WTC11 (cell line): ENCODE data around the gene ARHGAP6. TPM values are rescaled to one million over a fixed set of nuclear protein-coding genes. Genes with fewer than 3 reads are reported as not detected.
A peak's percentile ranks its signal among the peaks of the same experiment; 100 is the strongest.

Source experiments
- ATAC-seq: fragments of 200-7000 bp; cut with Tn5 transposase; 2 replicates; pipeline ENCODE4 v1.10.0; 2021; ENCODE audit warnings: mild to moderate bottlenecking, moderate library complexity
- CTCF ChIA-PET: fragments of 300-600 bp; sonication (Branson Sonifier 250); formaldehyde crosslinking; loops from one replicate; lab custom pipeline; 2021; ENCODE audit warnings: antibody characterized with exemption; lab: Charles Lee
- POLR2A ChIA-PET: fragments of 350-600 bp; sonication (Branson Sonifier 250); formaldehyde crosslinking; loops from one replicate; lab custom pipeline; 2021; ENCODE audit warnings: antibody characterized with exemption; lab: Charles Lee
- DNase-seq: peaks from one replicate; pipeline ENCODE4 v3.0.0; 2021; ENCODE audit warnings: low spot score
- H3K27ac Mint-ChIP-seq: 2 replicates; pipeline ENCODE4 v1.8.0; 2021; ENCODE audit warnings: mixed read lengths
- H3K27me3 Mint-ChIP-seq: 2 replicates; pipeline ENCODE4 v1.8.0; 2021; ENCODE audit warnings: low read depth, mild to moderate bottlenecking, moderate library complexity, mixed read lengths
- H3K36me3 Mint-ChIP-seq: 2 replicates; pipeline ENCODE4 v1.8.0; 2021; ENCODE audit warnings: mixed read lengths
- H3K4me1 Mint-ChIP-seq: 2 replicates; pipeline ENCODE4 v1.8.0; 2022; ENCODE audit warnings: mixed read lengths
- H3K4me3 Mint-ChIP-seq: 2 replicates; pipeline ENCODE4 v1.8.0; 2021; ENCODE audit warnings: mild to moderate bottlenecking, moderate library complexity, mixed read lengths
- H3K9me3 Mint-ChIP-seq: 2 replicates; pipeline ENCODE4 v1.8.0; 2021; ENCODE audit warnings: mixed read lengths
- ATF1 ChIP-seq: sonication (generic); formaldehyde crosslinking; IDR thresholded peaks from 2 replicates; pipeline ENCODE4 v1.8.1; 2023; ENCODE audit warnings: mild to moderate bottlenecking, moderate library complexity, missing genetic modification reagents
- ATF3 ChIP-seq: sonication (generic); formaldehyde crosslinking; conservative IDR thresholded peaks from 2 replicates; pipeline ENCODE4 v1.8.1; 2022; ENCODE audit warnings: mild to moderate bottlenecking, missing genetic modification reagents
- GRHL2 ChIP-seq: fragments of 250-450 bp; sonication (Bioruptor Pico); IDR thresholded peaks from 2 replicates; pipeline ENCODE4 v1.8.0; 2022; ENCODE audit warnings: mild to moderate bottlenecking, moderate library complexity; ENCODE audit not compliant: insufficient replicate concordance, severe bottlenecking
- NFE2L1 ChIP-seq: sonication (generic); formaldehyde crosslinking; IDR thresholded peaks from 2 replicates; pipeline ENCODE4 v1.8.1; 2023; ENCODE audit warnings: missing genetic modification reagents
- NR1H2 ChIP-seq: sonication (generic); formaldehyde crosslinking; IDR thresholded peaks from 2 replicates; pipeline ENCODE4 v1.9.0; 2021; ENCODE audit warnings: mild to moderate bottlenecking, moderate library complexity, missing genetic modification reagents
- NR2C2 ChIP-seq: sonication (generic); formaldehyde crosslinking; IDR thresholded peaks from 2 replicates; pipeline ENCODE4 v1.8.0; 2022; ENCODE audit warnings: mild to moderate bottlenecking, missing genetic modification reagents
- NR3C1 ChIP-seq: sonication (generic); formaldehyde crosslinking; conservative IDR thresholded peaks from 2 replicates; pipeline ENCODE4 v1.8.1; 2023; ENCODE audit warnings: low read depth, mild to moderate bottlenecking, missing genetic modification reagents
- PREB ChIP-seq: sonication (generic); formaldehyde crosslinking; IDR thresholded peaks from 2 replicates; pipeline ENCODE4 v1.8.1; 2022; ENCODE audit warnings: mild to moderate bottlenecking, missing genetic modification reagents, moderate library complexity, borderline replicate concordance
- RELA ChIP-seq: sonication (generic); formaldehyde crosslinking; IDR thresholded peaks from 2 replicates; pipeline ENCODE4 v1.8.1; 2022; ENCODE audit warnings: missing genetic modification reagents, mild to moderate bottlenecking, borderline replicate concordance
- RORB ChIP-seq: fragments of 250-450 bp; sonication (Bioruptor Pico); IDR thresholded peaks from 2 replicates; pipeline ENCODE4 v1.9.0; 2021; ENCODE audit warnings: mild to moderate bottlenecking
- SMAD3 ChIP-seq: sonication (generic); formaldehyde crosslinking; IDR thresholded peaks from 2 replicates; pipeline ENCODE4 v1.8.0; 2022; ENCODE audit warnings: missing genetic modification reagents, mild to moderate bottlenecking, borderline replicate concordance
- TEAD1 ChIP-seq: sonication (generic); formaldehyde crosslinking; IDR thresholded peaks from 2 replicates; pipeline ENCODE4 v1.8.0; 2022; ENCODE audit warnings: mild to moderate bottlenecking, missing genetic modification reagents
- USF2 ChIP-seq: sonication (generic); formaldehyde crosslinking; IDR thresholded peaks from 2 replicates; pipeline ENCODE4 v1.8.1; 2023; ENCODE audit warnings: mild to moderate bottlenecking, missing genetic modification reagents, moderate library complexity
- ZNF121 ChIP-seq: sonication (generic); formaldehyde crosslinking; IDR thresholded peaks from 2 replicates; pipeline ENCODE4 v1.8.0; 2023; ENCODE audit warnings: missing genetic modification reagents
- ZNF219 ChIP-seq: sonication (generic); formaldehyde crosslinking; IDR thresholded peaks from 2 replicates; pipeline ENCODE4 v1.8.0; 2023; ENCODE audit warnings: missing genetic modification reagents, mild to moderate bottlenecking, borderline replicate concordance
- ZNF512 ChIP-seq: sonication (generic); formaldehyde crosslinking; IDR thresholded peaks from 2 replicates; pipeline ENCODE4 v1.8.1; 2022; ENCODE audit warnings: missing genetic modification reagents, borderline replicate concordance
- ZNF671 ChIP-seq: fragments of 250-450 bp; sonication (Bioruptor Pico); IDR thresholded peaks from 2 replicates; pipeline ENCODE4 v1.8.0; 2021; ENCODE audit warnings: mild to moderate bottlenecking
- total RNA-seq: library from RNA; stranded (reverse); gene quantifications from 3 replicates; pipeline ENCODE4 v1.2.3, GENCODE V29; 2021
- TF ChIP-seq, protein P1 (sequence below): fragments of 200-600 bp; IDR thresholded peaks from 2 replicates; pipeline ENCODE4 v1.8.0; 2022; ENCODE audit warnings: antibody characterized with exemption
- TF ChIP-seq, protein P2 (sequence below): sonication (generic); formaldehyde crosslinking; IDR thresholded peaks from 2 replicates; pipeline ENCODE4 v1.8.0; 2023; ENCODE audit warnings: missing genetic modification reagents, mild to moderate bottlenecking, borderline replicate concordance
- TF ChIP-seq, protein P3 (sequence below): sonication (generic); formaldehyde crosslinking; IDR thresholded peaks from 2 replicates; pipeline ENCODE4 v1.8.0; 2022; ENCODE audit warnings: mild to moderate bottlenecking, missing genetic modification reagents

Gene ARHGAP6
- total RNA-seq, 1 experiment from 2014 or later = 1.0 TPM

DNA sequence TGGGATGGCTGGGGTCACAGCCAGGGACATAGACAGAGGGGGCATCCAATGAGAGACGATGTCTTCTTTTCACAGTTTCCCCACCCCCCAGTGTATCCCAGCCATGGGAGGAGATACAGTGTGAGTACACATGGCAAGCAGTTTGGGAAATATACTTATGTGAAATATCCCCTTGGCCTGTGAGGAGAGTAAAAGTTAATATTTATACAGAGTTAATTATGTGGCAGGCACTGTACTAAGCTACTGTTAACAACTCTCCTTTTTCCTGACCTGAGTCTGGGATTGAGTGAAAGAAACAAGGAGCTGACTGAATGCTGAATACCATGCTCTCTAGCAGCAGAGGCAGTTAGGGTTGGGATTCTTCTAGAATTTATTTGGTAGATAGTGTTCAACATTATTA lies 519.3 kb downstream of the ARHGAP6 start (continued):
- TF ChIP-seq ATF3 (CRISPR knock-in tag) (no peak), ATF1 (no peak), GRHL2 (CRISPR knock-in tag) (no peak), NR3C1 (CRISPR knock-in tag) (no peak), ZNF219 (CRISPR knock-in tag) (no peak)

DNA sequence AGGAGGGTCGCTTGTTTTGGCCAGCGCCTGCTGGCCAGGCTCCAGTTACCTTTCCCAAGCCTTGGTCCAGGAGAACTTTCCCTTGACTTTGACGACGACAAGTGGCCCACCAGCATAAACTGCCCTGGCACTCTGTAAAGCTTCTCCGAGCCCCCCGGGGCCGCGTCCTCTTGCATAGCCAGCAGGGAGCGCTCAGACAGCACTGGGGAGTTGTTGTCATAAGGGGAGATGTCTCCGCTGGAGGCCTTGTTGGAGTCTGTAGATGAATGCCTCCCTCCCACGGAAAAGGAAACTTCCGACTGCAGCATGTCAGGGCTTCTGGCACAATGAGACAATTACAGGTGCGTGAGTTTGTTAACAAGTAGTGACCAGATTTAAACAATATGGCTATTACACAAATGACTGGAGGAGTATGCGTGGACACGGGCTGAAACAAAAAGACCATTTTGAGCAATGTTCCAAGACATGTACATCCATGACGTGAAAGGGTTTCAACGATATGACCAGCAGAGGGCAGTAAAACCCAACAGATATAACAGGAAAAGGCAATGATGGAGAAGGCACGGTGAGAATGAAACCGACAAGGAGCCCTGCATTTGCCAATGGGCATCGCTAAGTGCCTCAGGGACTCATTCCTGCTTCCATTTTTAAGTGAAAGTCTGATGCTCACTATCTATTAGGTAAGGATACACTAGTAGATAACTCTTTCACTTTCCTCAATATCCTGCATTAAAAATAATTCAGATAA lies 521.6 kb downstream of the ARHGAP6 start:
- ChIA-PET POLR2A (no interaction called here), CTCF (no interaction called here)
- peaks cover 13% of the 10 kb centered on the region for H3K4me1 Mint-ChIP-seq
- H3K36me3 Mint-ChIP-seq = no peaks in the 10 kb centered on the region
- no peaks in the 10 kb centered on the region for H3K9me3 Mint-ChIP-seq
- H3K27ac Mint-ChIP-seq = no peak overlapping the region
- ATAC-seq = peak; percentile 75
- no peaks in the 10 kb centered on the region; the same call in 1 of the 2 replicates for H3K27me3 Mint-ChIP-seq
- peak overlapping the region; percentile 14; the same call in 1 of the 2 replicates for H3K4me3 Mint-ChIP-seq
- TF ChIP-seq ZNF671 (CRISPR knock-in tag) = no peak
- TF ChIP-seq, protein P1, sequence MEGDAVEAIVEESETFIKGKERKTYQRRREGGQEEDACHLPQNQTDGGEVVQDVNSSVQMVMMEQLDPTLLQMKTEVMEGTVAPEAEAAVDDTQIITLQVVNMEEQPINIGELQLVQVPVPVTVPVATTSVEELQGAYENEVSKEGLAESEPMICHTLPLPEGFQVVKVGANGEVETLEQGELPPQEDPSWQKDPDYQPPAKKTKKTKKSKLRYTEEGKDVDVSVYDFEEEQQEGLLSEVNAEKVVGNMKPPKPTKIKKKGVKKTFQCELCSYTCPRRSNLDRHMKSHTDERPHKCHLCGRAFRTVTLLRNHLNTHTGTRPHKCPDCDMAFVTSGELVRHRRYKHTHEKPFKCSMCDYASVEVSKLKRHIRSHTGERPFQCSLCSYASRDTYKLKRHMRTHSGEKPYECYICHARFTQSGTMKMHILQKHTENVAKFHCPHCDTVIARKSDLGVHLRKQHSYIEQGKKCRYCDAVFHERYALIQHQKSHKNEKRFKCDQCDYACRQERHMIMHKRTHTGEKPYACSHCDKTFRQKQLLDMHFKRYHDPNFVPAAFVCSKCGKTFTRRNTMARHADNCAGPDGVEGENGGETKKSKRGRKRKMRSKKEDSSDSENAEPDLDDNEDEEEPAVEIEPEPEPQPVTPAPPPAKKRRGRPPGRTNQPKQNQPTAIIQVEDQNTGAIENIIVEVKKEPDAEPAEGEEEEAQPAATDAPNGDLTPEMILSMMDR = peak; percentile 52; the same call in 1 of the 2 replicates
- peak; percentile 24 for DNase-seq

DNA sequence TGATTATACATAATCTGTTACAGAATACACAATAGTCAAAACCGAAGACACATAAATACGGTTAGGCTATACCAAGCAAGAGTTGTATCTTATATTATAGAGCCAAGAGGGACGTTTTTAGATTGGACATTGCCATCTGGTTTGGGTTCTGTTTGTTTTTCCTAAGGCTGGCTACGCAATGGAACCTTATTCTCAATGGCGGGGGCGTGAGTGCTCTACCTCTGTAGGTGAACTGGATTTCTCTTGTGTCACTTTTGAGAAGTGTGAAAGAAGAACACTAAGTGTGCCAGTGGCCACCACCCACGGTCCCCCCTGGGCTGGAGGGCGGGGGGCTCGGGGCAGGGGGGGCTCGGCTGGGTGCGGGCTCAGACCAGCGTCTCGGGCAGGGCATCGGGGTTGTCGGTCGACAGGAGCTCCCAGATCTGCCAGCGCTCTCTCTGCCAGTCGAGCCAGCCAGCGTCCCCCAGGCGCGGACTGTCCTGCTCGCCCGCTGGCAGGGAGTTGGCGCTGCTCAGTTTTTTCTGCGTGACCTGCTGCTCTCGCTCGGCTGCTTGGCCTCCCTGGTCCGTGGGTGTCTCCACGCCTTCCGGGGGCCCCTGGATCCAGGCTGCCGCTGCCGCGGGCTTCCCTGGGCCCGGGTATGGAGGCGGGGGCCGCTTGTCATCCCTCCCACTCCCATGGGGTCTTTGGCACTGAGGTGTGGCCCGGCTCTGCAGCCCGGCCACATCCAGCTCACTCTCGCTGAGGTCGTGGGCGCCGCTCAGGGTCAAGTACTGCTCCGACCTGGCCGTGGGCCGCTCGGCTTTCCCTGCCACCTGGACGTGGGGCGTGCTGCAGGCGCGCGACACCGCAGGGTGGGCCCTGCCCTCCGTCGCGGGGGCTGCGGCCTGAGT lies 527.0 kb downstream of the ARHGAP6 start:
- Mint-ChIP-seq H3K9me3 (no peaks in the 10 kb centered on the region), H3K36me3 (no peaks in the 10 kb centered on the region), H3K4me3 (no peak overlapping the region), H3K27ac (no peak overlapping the region), H3K27me3 (no peaks in the 10 kb centered on the region), H3K4me1 (peaks cover 8% of the 10 kb centered on the region)
- ChIA-PET POLR2A (no interaction called here), CTCF (no interaction called here)
- DNase-seq (no peak), ATAC-seq (no peak)
- TF ChIP-seq, protein P2, sequence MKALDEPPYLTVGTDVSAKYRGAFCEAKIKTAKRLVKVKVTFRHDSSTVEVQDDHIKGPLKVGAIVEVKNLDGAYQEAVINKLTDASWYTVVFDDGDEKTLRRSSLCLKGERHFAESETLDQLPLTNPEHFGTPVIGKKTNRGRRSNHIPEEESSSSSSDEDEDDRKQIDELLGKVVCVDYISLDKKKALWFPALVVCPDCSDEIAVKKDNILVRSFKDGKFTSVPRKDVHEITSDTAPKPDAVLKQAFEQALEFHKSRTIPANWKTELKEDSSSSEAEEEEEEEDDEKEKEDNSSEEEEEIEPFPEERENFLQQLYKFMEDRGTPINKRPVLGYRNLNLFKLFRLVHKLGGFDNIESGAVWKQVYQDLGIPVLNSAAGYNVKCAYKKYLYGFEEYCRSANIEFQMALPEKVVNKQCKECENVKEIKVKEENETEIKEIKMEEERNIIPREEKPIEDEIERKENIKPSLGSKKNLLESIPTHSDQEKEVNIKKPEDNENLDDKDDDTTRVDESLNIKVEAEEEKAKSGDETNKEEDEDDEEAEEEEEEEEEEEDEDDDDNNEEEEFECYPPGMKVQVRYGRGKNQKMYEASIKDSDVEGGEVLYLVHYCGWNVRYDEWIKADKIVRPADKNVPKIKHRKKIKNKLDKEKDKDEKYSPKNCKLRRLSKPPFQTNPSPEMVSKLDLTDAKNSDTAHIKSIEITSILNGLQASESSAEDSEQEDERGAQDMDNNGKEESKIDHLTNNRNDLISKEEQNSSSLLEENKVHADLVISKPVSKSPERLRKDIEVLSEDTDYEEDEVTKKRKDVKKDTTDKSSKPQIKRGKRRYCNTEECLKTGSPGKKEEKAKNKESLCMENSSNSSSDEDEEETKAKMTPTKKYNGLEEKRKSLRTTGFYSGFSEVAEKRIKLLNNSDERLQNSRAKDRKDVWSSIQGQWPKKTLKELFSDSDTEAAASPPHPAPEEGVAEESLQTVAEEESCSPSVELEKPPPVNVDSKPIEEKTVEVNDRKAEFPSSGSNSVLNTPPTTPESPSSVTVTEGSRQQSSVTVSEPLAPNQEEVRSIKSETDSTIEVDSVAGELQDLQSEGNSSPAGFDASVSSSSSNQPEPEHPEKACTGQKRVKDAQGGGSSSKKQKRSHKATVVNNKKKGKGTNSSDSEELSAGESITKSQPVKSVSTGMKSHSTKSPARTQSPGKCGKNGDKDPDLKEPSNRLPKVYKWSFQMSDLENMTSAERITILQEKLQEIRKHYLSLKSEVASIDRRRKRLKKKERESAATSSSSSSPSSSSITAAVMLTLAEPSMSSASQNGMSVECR = no peak
- TF ChIP-seq SMAD3 (CRISPR knock-in tag) = no peak
- TF ChIP-seq ZNF671 (CRISPR knock-in tag) = no peak
- no peak for TF ChIP-seq RELA (CRISPR knock-in tag)
- no peak for TF ChIP-seq NFE2L1 (CRISPR knock-in tag)
- TF ChIP-seq TEAD1 (CRISPR knock-in tag) = no peak
- no peak for TF ChIP-seq NR1H2 (CRISPR knock-in tag)
- TF ChIP-seq, protein P3, sequence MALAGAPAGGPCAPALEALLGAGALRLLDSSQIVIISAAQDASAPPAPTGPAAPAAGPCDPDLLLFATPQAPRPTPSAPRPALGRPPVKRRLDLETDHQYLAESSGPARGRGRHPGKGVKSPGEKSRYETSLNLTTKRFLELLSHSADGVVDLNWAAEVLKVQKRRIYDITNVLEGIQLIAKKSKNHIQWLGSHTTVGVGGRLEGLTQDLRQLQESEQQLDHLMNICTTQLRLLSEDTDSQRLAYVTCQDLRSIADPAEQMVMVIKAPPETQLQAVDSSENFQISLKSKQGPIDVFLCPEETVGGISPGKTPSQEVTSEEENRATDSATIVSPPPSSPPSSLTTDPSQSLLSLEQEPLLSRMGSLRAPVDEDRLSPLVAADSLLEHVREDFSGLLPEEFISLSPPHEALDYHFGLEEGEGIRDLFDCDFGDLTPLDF (CRISPR knock-in tag) = no peak
- TF ChIP-seq ZNF121 (CRISPR knock-in tag) = no peak
- TF ChIP-seq RORB (CRISPR knock-in tag) = no peak
- no peak for TF ChIP-seq ZNF512 (CRISPR knock-in tag)
- TF ChIP-seq NR2C2 (CRISPR knock-in tag) = no peak
- no peak for TF ChIP-seq USF2 (CRISPR knock-in tag)
- TF ChIP-seq PREB (CRISPR knock-in tag) = no peak
